IPS-18c (cell line): ENCODE data around the gene SMARCA4.

ENCODE experiments used
- H3K4me3 ChIP-seq: 2 replicates; pipeline ENCODE4 v1.7.0; 2013; ENCODE audit warnings: low read depth, mild to moderate bottlenecking, low read length, moderate library complexity; ENCODE audit not compliant: insufficient read depth
- H3K9me3 ChIP-seq: one replicate; pipeline ENCODE4 v1.6.1; 2013; ENCODE audit warnings: mild to moderate bottlenecking, low read length, moderate library complexity; ENCODE audit not compliant: control insufficient read depth, insufficient read depth

Gene SMARCA4

DNA sequence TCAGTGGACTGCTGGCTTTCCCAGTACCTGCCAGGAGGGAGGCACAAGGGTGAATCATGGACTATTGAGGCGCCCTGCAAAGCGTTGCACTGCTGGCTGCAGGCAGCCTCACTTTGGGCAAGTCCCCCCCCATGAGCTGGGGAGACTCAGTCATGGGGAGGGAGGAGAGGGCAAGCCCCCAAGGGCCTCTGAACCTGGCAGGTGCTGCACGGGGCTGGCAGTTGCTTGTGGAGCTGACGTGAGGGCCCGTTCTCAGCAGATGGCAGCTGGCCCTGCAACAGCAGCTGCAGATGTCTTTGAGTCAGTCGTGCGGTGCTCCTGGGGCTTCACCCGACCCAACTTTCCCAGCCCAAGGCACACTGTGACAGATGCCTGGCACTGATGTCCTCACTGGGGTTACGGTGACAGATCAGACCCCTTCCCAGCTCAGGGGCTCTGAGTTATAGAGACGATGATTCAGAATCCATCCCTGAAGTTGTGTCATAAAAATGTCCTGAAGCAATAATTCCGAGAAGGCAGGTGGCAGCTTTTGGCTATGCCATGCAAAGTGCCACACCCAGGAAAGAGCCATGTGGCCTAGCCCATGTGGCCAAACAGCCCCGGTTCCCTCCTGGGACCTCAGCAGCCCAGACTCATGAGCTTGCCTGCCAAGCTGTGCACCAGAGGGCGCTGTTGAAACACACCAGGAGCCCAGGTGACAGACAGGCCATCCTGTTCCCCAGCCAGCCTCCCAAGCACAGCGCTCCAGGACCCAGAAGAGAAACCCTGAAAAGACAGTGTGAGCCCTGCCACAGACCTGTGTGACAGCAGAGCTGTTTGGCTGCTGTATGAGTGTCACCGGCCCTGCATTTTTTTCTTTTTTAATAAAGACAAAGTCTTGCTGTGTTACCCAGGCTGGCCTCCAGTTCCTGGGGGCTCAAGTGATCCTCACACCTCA is 74.9 kb downstream of the SMARCA4 start:
- peaks cover 4% of the 10 kb centered on the region for H3K9me3 ChIP-seq
- no peak overlapping the region for H3K4me3 ChIP-seq

DNA sequence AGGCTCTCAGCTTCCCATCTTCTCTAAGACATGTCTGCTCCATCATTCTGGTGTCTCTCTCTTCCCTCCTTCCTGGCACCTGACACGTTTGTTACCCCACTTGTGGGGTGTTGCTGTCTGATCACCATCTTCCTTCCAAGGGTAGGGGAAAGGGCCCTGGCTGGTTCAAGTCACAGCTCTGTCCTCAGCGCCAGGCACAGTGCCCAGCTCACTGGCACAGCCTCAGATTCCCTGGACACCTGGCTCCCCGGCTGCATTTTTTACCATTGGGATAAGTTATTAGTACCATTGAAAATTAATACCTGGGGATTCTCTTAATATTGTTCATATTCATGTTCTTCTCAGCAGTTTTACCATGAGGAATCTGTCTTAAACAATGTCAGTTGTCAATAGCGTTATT is 77.7 kb downstream of the SMARCA4 start:
- no peak overlapping the region for H3K4me3 ChIP-seq

DNA sequence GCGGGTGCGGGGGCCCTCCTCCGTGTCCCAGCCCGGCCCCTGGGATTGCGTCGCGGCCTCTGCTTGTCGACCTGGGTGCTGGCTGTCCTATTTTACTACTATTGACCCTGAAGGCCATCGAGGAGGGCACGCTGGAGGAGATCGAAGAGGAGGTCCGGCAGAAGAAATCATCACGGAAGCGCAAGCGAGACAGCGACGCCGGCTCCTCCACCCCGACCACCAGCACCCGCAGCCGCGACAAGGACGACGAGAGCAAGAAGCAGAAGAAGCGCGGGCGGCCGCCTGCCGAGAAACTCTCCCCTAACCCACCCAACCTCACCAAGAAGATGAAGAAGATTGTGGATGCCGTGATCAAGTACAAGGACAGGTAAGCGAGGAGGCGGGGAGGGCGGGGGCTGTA is 80.4 kb downstream of the SMARCA4 start:
- H3K9me3 ChIP-seq = peaks cover 4% of the 10 kb centered on the region
- H3K4me3 ChIP-seq = no peak overlapping the region

More for the DNA sequence above, 77.7 kb downstream of the SMARCA4 start:
- H3K9me3 ChIP-seq = peaks cover 4% of the 10 kb centered on the region

DNA sequence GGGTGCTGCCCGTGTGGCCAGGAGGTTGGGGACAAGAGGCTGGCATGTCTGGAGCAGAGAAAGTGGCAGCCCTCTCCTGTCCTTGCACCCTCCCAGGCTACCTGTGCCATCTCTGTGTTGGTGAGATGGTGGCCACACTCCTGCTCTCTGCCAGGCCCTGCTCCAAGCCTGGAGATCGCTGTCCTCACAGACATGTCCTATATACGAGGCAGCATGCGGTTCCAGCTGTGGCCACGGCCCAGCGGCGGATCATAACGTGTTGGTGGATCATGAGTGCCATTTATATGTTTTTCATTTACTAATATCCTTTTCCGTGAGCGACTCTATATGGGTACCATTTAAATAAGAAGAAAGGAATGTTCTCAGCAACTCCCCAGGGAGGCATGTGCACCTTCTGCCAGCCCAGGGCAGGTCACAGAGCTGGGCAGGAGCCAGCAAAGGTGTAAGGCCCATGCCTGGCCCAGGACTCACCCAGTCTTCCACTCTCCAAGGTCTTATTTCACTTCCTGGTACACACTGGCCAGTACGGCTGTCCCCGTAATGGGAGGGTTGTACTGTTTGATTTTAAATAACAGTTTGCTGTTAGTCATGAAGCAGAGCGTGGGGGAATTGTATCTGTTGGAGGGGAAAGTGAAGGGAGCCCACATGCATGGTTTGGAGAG is 81.3 kb downstream of the SMARCA4 start:
- Histone ChIP-seq H3K4me3 (no peak overlapping the region), H3K9me3 (peaks cover 4% of the 10 kb centered on the region)

DNA sequence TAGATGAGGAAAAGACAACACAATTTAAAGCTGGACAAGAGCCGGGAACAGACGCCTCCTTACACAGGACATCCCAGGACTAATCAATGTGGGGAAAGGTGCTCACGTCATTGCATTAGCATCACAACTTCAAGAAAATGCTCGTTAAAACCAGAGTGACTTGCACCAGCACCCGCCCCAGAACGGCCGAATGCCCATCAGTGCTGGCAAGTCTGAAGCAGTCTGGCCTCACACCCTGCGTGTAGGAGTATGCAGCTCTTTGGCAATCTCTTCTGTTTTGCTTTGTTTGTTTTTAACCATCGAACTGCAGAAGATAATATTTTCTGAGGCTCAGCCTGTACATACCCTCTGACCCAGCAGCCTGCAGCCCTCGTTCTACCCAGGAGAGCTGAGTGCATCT is 83.6 kb downstream of the SMARCA4 start:
- peaks cover under 1% of the 10 kb centered on the region for H3K9me3 ChIP-seq

DNA sequence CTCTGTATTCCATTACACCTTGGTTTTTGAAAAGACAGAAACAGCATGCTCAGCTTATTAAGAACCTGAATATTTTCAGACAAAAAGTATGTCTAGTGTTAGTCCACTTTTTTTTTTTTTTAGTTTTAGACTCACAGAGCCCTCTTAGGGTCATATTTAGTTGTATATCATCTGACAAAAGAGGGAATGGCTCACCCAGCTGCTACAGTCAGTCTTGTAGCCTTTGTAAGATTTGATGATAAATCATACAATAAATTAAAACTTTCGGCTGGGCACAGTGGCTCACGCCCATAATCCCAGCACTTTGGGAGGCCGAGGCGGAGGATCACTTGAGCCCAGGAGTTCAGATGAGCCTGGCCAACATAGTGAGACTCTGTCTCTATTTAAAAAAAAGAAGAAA is 84.7 kb downstream of the SMARCA4 start:
- no peaks in the 10 kb centered on the region for H3K9me3 ChIP-seq
- H3K4me3 ChIP-seq = no peak overlapping the region

More for the DNA sequence above, 83.6 kb downstream of the SMARCA4 start:
- H3K4me3 ChIP-seq = no peak overlapping the region

DNA sequence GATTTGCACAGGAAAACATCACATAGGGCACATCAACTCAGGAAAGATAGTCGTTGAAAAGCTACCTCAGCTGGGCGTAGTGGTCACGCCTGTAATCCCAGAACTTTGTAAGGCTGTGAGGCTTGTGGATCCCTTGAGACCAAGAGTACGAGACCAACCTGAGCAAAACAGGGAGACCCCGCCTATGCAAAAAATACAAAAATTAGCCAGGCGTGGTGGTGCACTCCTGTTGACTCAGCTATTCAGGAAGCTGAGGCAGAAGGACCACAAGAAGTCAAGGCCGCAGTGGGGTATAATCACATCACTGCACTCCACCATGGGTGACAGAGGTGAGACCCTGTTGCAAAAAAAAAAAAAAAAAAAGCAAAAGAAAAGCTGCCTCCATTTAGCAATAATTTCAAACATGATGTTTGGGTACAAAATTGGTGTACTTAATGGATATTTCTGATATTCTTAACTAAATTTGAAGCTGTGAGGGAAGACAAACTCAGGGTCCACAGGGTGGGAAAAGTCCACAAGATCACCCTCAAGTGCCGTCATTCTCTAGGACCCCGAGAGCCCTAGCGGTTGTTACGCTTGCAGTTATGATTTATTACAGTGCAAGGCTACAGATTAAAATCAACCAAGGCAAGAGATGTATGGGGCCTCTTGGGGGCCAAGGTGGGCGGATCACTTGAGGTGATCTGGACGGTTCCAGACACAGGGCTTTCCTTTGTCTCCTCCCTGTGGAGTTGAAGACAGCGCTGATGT is 86.0 kb downstream of the SMARCA4 start:
- Histone ChIP-seq H3K9me3 (peaks cover 2% of the 10 kb centered on the region), H3K4me3 (no peak overlapping the region)

DNA sequence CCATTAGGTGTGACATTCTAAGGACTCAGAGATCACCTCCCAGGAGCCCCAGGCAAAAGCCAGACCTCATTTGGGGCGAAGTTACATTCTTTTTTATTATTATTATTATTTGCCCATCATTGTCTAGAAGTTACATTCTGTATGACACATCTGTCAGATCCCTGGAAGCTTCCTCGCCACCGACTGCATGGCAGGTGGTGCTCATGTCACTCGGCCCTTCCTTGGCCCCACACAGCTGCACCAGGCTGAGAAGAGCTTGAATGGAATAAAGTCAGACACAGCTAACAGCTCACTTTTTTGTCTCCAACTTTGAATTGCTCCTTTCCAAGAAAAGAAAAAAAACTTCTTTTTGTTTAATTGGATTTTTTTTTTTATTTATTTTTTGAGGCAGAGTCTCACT is 87.0 kb downstream of the SMARCA4 start:
- no peak overlapping the region for H3K4me3 ChIP-seq

DNA sequence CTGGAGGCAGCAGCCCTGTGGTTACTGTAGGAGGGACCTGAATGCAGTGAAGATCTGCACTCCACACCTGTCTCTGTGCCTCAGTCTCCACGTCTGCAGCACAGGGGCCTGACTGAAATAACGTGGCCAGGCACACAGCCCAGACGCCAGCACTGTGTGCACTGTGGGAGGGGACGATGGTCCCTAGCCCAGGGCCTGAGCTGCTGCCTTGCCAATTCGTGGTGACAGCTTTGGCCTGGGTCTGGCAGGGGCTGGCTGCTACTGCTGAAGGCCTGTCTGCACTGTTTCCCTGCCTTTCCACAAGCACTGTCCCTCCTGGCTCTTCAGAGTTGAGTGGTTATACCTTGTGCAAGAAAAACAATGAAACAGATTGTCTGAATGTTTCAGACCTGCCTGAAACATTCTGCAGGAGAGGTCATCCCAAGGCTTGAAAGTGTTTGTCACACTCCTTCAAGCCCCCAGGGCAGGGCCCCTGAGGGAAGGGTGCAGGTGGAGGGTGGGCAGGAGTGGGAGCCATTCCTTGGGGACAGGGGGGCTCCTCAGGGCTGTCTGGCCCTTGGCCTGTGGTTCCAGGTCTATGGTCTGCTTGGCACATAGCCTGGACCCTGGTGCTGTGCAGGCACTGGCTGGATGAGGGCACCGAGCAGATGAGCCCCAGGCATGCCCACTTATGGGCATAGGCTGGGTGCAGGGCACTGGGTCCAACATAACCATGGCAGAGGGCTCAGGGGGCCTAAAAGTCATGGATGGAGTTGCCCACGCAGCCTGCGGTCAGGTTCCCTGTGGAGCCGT is 89.7 kb downstream of the SMARCA4 start:
- H3K9me3 ChIP-seq = peaks cover 2% of the 10 kb centered on the region
- no peak overlapping the region for H3K4me3 ChIP-seq

More for the DNA sequence above, 87.0 kb downstream of the SMARCA4 start:
- H3K9me3 ChIP-seq = peaks cover 2% of the 10 kb centered on the region

DNA sequence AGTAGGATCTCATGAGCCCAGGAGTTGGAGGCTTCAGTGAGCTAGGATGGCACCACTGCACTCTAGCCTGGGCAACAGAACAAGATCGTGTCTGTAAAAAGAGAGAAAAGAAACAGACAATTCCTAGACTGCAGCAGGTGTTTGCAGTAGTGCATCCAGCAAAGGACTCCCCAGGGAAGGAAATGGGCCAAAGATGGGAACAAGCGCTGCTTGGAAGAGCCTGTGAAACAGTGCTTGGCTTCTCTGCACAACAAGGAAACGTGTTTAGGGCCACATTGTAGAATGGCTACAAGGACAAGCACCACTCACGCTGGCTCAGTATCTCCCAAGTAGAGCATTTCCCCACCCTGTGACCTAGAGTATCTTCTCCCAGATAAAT is 93.0 kb downstream of the SMARCA4 start:
- Histone ChIP-seq H3K4me3 (no peak overlapping the region), H3K9me3 (peaks cover 4% of the 10 kb centered on the region)

DNA sequence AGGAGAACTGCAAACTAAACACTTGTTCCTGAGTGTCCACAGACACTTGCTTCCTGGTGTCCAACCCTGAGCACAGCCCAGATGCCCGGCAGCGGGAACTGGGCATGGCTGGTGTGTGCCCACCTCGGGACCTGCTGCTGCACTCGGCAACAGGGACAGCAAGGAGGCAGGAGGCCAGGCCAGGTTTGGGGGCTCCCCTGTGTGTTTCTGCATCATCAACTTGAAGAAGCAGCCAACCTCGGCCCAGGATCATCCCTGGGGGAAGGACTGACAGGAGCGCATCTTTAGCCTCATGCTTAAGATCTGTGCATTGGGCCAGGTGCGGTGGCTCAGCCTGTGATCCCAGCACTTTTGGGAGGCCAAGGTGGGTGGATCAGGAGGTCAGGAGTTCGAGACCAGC is 93.4 kb downstream of the SMARCA4 start:
- H3K4me3 ChIP-seq = no peak overlapping the region
- peaks cover 4% of the 10 kb centered on the region for H3K9me3 ChIP-seq

DNA sequence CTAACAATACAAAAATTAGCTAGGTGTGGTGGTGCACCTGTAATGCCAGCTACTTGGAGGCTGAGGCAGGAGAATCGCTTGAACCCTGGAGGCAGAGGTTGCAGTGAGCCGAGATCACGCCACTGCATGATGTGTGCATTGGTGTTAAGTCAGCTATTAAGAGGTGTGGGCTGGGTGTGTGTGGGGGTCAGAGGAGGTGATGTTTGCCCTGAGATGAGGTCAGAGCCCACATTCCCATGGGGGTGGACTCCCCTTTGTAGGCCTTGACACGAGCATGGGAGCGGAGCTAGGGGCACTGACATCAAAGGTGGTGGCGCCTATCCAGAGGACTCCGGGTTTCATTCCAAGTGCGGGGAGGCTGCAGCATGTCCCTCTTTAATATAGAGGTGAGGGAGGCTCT is 93.8 kb downstream of the SMARCA4 start:
- peaks cover 4% of the 10 kb centered on the region for H3K9me3 ChIP-seq
- no peak overlapping the region for H3K4me3 ChIP-seq

DNA sequence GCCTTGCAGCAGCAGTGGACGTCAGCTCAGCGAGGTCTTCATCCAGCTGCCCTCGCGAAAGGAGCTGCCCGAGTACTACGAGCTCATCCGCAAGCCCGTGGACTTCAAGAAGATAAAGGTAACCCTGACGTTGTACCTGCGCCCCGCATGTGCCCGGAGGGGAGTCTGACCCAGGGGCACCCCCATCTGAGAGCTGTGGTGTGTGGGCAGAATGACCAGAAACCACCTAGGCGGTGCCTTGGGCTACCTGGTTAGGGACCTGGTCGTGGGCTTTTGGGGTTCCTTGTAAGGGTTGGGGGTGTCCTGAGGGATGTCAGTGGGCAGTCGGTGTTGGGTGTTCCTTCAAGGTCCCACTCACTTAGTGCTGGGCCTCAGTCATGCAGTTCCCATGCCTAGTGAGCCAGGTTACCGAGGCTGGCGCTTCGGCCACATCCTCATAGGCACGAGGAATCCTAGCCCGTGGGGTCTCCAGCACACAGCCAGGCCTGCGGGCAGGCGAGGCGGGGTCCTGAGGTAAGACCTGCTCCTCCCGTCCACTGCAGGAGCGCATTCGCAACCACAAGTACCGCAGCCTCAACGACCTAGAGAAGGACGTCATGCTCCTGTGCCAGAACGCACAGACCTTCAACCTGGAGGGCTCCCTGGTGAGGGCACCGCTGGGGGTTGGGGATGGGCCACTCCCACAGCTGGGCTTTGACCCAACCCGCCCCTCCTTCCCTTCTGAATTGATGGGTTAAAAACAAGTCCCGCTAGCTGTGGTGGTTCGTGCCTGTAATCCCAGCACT is 97.6 kb downstream of the SMARCA4 start:
- H3K9me3 ChIP-seq = peaks cover 2% of the 10 kb centered on the region
- no peak overlapping the region for H3K4me3 ChIP-seq

DNA sequence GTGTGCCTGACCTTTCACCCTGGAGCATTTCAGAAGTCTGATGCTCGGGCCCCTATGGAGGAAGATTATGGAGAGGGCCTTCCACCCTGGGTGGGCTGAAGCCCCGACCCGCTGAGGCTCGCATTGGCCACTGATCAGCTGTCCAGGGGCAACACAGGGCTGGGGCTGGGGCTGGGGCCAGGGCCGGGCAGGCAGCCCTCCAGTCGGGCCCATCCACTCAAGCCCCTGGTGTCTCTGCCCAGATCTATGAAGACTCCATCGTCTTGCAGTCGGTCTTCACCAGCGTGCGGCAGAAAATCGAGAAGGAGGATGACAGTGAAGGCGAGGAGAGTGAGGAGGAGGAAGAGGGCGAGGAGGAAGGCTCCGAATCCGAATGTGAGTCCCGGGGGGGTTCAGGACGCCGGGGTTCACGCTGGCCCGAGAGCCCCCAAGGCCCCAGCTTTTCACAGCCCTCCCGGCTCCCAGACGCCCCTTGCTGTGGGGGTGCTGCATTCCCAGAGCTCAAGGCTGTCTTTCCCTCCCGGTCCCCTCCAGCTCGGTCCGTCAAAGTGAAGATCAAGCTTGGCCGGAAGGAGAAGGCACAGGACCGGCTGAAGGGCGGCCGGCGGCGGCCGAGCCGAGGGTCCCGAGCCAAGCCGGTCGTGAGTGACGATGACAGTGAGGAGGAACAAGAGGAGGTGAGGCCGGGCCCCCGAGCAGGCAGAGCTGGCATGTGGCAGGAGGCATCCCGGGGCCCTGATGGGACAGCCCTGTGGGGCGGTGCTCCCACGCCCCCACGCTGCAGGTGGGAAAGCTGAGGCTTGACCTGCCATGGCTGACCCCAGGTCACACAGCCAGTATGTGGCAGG is 98.9 kb downstream of the SMARCA4 start:
- Histone ChIP-seq H3K9me3 (peaks cover 2% of the 10 kb centered on the region), H3K4me3 (no peak overlapping the region)

DNA sequence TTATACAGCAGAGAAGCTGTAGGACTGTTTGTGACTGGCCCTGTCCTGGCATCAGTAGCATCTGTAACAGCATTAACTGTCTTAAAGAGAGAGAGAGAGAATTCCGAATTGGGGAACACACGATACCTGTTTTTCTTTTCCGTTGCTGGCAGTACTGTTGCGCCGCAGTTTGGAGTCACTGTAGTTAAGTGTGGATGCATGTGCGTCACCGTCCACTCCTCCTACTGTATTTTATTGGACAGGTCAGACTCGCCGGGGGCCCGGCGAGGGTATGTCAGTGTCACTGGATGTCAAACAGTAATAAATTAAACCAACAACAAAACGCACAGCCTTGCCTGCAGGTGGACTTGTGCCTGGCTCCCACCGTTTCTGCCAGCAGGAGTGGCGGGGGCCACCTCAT is 101.1 kb downstream of the SMARCA4 start:
- Histone ChIP-seq H3K4me3 (no peak overlapping the region), H3K9me3 (peaks cover 2% of the 10 kb centered on the region)

DNA sequence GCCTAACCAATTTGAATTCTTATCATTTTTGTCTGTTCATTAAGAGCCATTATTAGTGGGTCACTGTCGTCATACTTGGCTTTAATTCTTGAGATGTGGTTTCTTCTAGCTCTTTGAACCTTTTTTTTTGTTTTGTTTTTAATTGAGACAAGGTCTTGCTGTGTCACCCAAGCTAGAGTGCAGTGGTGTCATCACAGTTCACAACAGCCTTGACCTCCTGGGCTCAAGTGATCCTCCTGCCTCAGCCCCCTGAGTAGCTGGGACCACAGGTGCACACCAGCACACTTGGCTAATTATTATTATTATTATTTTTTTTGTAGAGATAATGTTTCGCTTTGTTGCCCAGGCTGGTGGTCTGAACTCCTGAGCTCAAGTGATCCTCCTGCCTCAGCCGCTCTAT is 102.6 kb downstream of the SMARCA4 start:
- H3K9me3 ChIP-seq = peaks cover 2% of the 10 kb centered on the region
- H3K4me3 ChIP-seq = no peak overlapping the region
